K562 (cell line): ENCODE results near the gene ZNRF3. TPM values are rescaled to one million over a fixed set of nuclear protein-coding genes. Genes with fewer than 3 reads are reported as not detected.
A peak's percentile ranks its signal among the peaks of the same experiment; 100 is the strongest.

Experiments used
- ATAC-seq: fragments of 200-7000 bp; cut with Tn5 transposase; 3 replicates; pipeline ENCODE4 v1.9.1; 2020; ENCODE audit warnings: moderate library complexity
- BruUV-seq: library from RNA; stranded (reverse); fragments of 400-500 nt; replicated peaks from 2 replicates; lab custom pipeline; 2021; lab: Mats Ljungman, UMichigan
- CTCF ChIA-PET: fragments of 300-600 bp; formaldehyde crosslinking; extraction: SDS; loops from one replicate; lab custom pipeline; 2021; ENCODE audit warnings: low intra/inter-chr PET ratio; lab: Yijun Ruan, JAX
- POLR2A ChIA-PET: fragments of 300-600, 350-650 bp; sonication (Branson Sonifier 250); formaldehyde crosslinking; extraction: SDS; loops from one replicate; lab custom pipeline; 2021; ENCODE audit warnings: antibody characterized with exemption, inconsistent platforms; lab: Yijun Ruan, JAX
- DNase-seq, 4 experiments: peaks; one replicate each; pipeline versions ENCODE4 v3.0.0 to v3.0.0-alpha.2; 2011 to 2018; ENCODE audit warnings: low spot score in 3 of 4, mixed read lengths in 3 of 4; ENCODE audit errors: extremely low read depth in 1 of 4
- FAIRE-seq: peaks from 2 replicates; lab custom pipeline; 2011; peaks lifted over from hg19 to GRCh38; lab: Jason Lieb, UNC
- H2AFZ ChIP-seq: 2 replicates; pipeline ENCODE4 v1.6.0; 2011; ENCODE audit warnings: low read depth, low read length, control low read depth, inconsistent platforms
- H3K27ac ChIP-seq: fragments of 200-600 bp; 3 replicates; pipeline ENCODE4 v1.8.0; 2011; ENCODE audit warnings: low read depth, mild to moderate bottlenecking, control low read depth, inconsistent platforms, low read length, moderate library complexity, mixed read lengths; ENCODE audit errors: extremely low read depth
- H3K27me3 ChIP-seq, 2 experiments: fragments of 300-600 bp in 1 of 2; 2 replicates in 1 of 2; 3 replicates in 1 of 2; pipeline versions ENCODE4 v1.6.0 to v1.8.0; 2011; ENCODE audit warnings: inconsistent platforms in 2 of 2, low read length in 2 of 2, mild to moderate bottlenecking in 1 of 2, mixed read lengths in 1 of 2, moderate library complexity in 1 of 2; ENCODE audit not compliant: control insufficient read depth in 2 of 2, insufficient read depth in 2 of 2
- H3K36me3 ChIP-seq: fragments of 300-600 bp; 3 replicates; pipeline ENCODE4 v1.8.0; 2011; ENCODE audit warnings: mild to moderate bottlenecking, low read length, inconsistent platforms; ENCODE audit not compliant: control insufficient read depth, insufficient read depth
- H3K4me1 ChIP-seq, 2 experiments: fragments of 200-600 bp in 1 of 2; replicated peaks in 1 of 2; 2 replicates in 1 of 2; 3 replicates in 1 of 2; pipeline versions ENCODE4 v1.5.1 to v1.8.0; 2011; ENCODE audit warnings: inconsistent platforms in 2 of 2, low read length in 2 of 2, mild to moderate bottlenecking in 1 of 2, mixed read lengths in 1 of 2, moderate library complexity in 1 of 2; ENCODE audit not compliant: control insufficient read depth in 2 of 2, insufficient read depth in 2 of 2
- H3K4me2 ChIP-seq: 2 replicates; pipeline ENCODE4 v1.6.1; 2011; ENCODE audit warnings: low read length, control low read depth, inconsistent platforms, mixed read lengths; ENCODE audit not compliant: insufficient read depth
- H3K4me3 ChIP-seq: fragments of 200-600 bp; sonication (generic), shearing (Covaris generic); 2 replicates; pipeline ENCODE4 v1.5.1; 2016; ENCODE audit warnings: control low read depth, inconsistent platforms
- H3K79me2 ChIP-seq: fragments of 200-600 bp; 3 replicates; pipeline ENCODE4 v1.8.0; 2011; ENCODE audit warnings: low read length, inconsistent platforms; ENCODE audit not compliant: control insufficient read depth, insufficient read depth
- H3K9ac ChIP-seq, 2 experiments: 2 replicates each; pipeline versions ENCODE4 v1.6.0 to v1.6.1; 2011; ENCODE audit warnings: low read depth in 2 of 2, low read length in 2 of 2, control low read depth in 1 of 2, inconsistent platforms in 1 of 2, mild to moderate bottlenecking in 1 of 2, mixed read lengths in 1 of 2; ENCODE audit not compliant: insufficient read depth in 1 of 2
- H3K9me1 ChIP-seq: one replicate; pipeline ENCODE4 v1.6.0; 2011; ENCODE audit warnings: inconsistent platforms, mild to moderate bottlenecking, low read length, moderate library complexity; ENCODE audit not compliant: control insufficient read depth, insufficient read depth
- H3K9me3 ChIP-seq: replicated peaks from 2 replicates; pipeline ENCODE4 v1.5.1; 2011; ENCODE audit warnings: low read depth, low read length, inconsistent platforms; ENCODE audit not compliant: control insufficient read depth, insufficient read depth
- H4K20me1 ChIP-seq: replicated peaks from 2 replicates; pipeline ENCODE4 v1.6.1; 2011; ENCODE audit warnings: low read length, inconsistent platforms, mixed read lengths; ENCODE audit not compliant: control insufficient read depth, insufficient read depth
- CCNT2 ChIP-seq: IDR thresholded peaks from 2 replicates; pipeline ENCODE4 v1.6.1; 2011; ENCODE audit warnings: borderline replicate concordance, low read depth, mild to moderate bottlenecking, moderate library complexity, mixed read lengths, low read length; ENCODE audit not compliant: insufficient read length; ENCODE audit errors: extremely low read depth
- HCFC1 ChIP-seq: IDR thresholded peaks from 2 replicates; pipeline ENCODE4 v1.6.1; 2012; ENCODE audit warnings: low read depth, low read length, improper control_type of control experiment
- HDAC1 ChIP-seq, 2 experiments: fragments of 450-650 bp; IDR thresholded peaks; 2 replicates each; pipeline ENCODE4 v1.6.1; 2016 to 2017; ENCODE audit warnings: inconsistent platforms in 1 of 2, mild to moderate bottlenecking in 1 of 2, moderate library complexity in 1 of 2
- MTF1 ChIP-seq: fragments of 250-450 bp; sonication (Bioruptor Pico); IDR thresholded peaks from 2 replicates; pipeline ENCODE4 v1.9.0; 2021; ENCODE audit warnings: moderate library complexity, mild to moderate bottlenecking, inconsistent platforms, borderline replicate concordance
- NR4A1 ChIP-seq, 2 experiments: fragments of 250-450 bp in 1 of 2; fragments of 450-650 bp in 1 of 2; sonication (Bioruptor Pico) in 1 of 2; IDR thresholded peaks; 2 replicates each; pipeline versions ENCODE4 v1.4.0 to v1.6.1; 2016 to 2020; ENCODE audit warnings: mild to moderate bottlenecking in 2 of 2, missing compliant biosample characterization in 1 of 2, missing genetic modification characterization in 1 of 2, moderate library complexity in 1 of 2
- POLR2G ChIP-seq: fragments of 200-400 bp; formaldehyde crosslinking; IDR thresholded peaks from 2 replicates; pipeline ENCODE4 v1.6.1; 2017; ENCODE audit warnings: low read depth, mild to moderate bottlenecking, antibody characterized with exemption, low read length, moderate library complexity
- RBFOX2 ChIP-seq: fragments of 200-400 bp; formaldehyde crosslinking; IDR thresholded peaks from 2 replicates; pipeline ENCODE4 v1.6.1; 2017; ENCODE audit warnings: low read depth, mild to moderate bottlenecking, low read length, moderate library complexity
- XRCC3 ChIP-seq: fragments of 450-650 bp; IDR thresholded peaks from 2 replicates; pipeline ENCODE4 v1.6.1; 2017; ENCODE audit warnings: mild to moderate bottlenecking, moderate library complexity
- YY1 ChIP-seq, 3 experiments: IDR thresholded peaks; 2 replicates each; pipeline ENCODE4 v1.6.1; 2011; ENCODE audit warnings: low read length in 2 of 3, mild to moderate bottlenecking in 2 of 3, moderate library complexity in 2 of 3, borderline replicate concordance in 1 of 3, control low read depth in 1 of 3, low read depth in 1 of 3; ENCODE audit not compliant: insufficient read depth in 3 of 3, insufficient replicate concordance in 2 of 3, control insufficient read depth in 1 of 3, insufficient read length in 1 of 3; ENCODE audit errors: extremely low read depth in 1 of 3
- ZBTB7A ChIP-seq: IDR thresholded peaks from 2 replicates; pipeline ENCODE4 v1.6.1; 2011; ENCODE audit warnings: low read depth, mild to moderate bottlenecking, low read length, moderate library complexity, borderline replicate concordance; ENCODE audit not compliant: control insufficient read depth
- ZFX ChIP-seq: sonication (generic); formaldehyde crosslinking; IDR thresholded peaks from 2 replicates; pipeline ENCODE4 v1.8.0; 2022; ENCODE audit warnings: mild to moderate bottlenecking, missing genetic modification reagents, moderate library complexity
- WGBS: fragments of 100-300 bp; shearing (Covaris generic); methylation state at CpG from one replicate; pipeline ENCODE4 v1.1.6; 2016; ENCODE audit warnings: low coverage, mixed read lengths; ENCODE audit not compliant: insufficient coverage; ENCODE audit errors: missing lambda C conversion rate; 5-methylcytosine and 5-hydroxymethylcytosine counted together
- in situ Hi-C: fragments of 300-500 bp; cut with MboI; formaldehyde crosslinking; loops from 4 replicates; pipeline ENCODE4 v1.15.0; 2018; ENCODE audit warnings: inconsistent platforms, mixed read lengths
- intact Hi-C: fragments of 100-400 bp; cut with micrococcal nuclease; formaldehyde crosslinking; loops from 2 replicates; pipeline ENCODE4 v1.14.2; 2022
- polyA plus RNA-seq, 8 experiments: library from polyadenylated mRNA; depleted of rRNA in 4 of 8; stranded (reverse) in 5 of 8; unstranded in 3 of 8; fragments of >200 nt; fragmentation: Nextera tagmentation in 2 of 8; fragmentation: Illumina TruSeq in 1 of 8; extraction: Ambion mirVana in 2 of 8; extraction: Trizol in 1 of 8; gene quantifications; 2 replicates each; pipeline versions ENCODE4 v1.2.1 to v1.2.3, GENCODE V29; 2011 to 2014; ENCODE audit warnings: inconsistent platforms in 1 of 8, missing spikeins in 1 of 8
- total RNA-seq, 7 experiments: library from RNA; depleted of rRNA in 6 of 7; stranded (reverse); fragments of >200 nt in 6 of 7; fragmentation: Illumina TruSeq in 2 of 7; extraction: Trizol in 2 of 7; gene quantifications; 2 replicates each; pipeline versions ENCODE4 v1.2.1 to v1.2.3, GENCODE V29; 2011 to 2021; ENCODE audit warnings: low replicate concordance in 1 of 7
- TF ChIP-seq, protein P1 (sequence below): fragments of 450-650 bp; formaldehyde crosslinking; IDR thresholded peaks from 2 replicates; pipeline ENCODE4 v1.4.0; 2020; ENCODE audit warnings: mild to moderate bottlenecking, mixed read lengths
- TF ChIP-seq, protein P2 (sequence below): fragments of 200-400 bp; formaldehyde crosslinking; IDR thresholded peaks from 2 replicates; pipeline ENCODE4 v1.6.1; 2017; ENCODE audit warnings: mild to moderate bottlenecking, low read depth, low read length, moderate library complexity
- TF ChIP-seq, protein P3 (sequence below): fragments of 200-800 bp; sonication (Bioruptor generic); IDR thresholded peaks from 2 replicates; pipeline ENCODE4 v1.6.1; 2017; ENCODE audit warnings: missing genetic modification characterization, missing compliant biosample characterization

The ZNRF3 gene
- total and polyA plus RNA-seq, 9 of the 15 experiments (the other 6 are each of a cell fraction or from before 2014, with no cell fraction given), result 0.41 to 5.9 (median 1.7) TPM

DNA sequence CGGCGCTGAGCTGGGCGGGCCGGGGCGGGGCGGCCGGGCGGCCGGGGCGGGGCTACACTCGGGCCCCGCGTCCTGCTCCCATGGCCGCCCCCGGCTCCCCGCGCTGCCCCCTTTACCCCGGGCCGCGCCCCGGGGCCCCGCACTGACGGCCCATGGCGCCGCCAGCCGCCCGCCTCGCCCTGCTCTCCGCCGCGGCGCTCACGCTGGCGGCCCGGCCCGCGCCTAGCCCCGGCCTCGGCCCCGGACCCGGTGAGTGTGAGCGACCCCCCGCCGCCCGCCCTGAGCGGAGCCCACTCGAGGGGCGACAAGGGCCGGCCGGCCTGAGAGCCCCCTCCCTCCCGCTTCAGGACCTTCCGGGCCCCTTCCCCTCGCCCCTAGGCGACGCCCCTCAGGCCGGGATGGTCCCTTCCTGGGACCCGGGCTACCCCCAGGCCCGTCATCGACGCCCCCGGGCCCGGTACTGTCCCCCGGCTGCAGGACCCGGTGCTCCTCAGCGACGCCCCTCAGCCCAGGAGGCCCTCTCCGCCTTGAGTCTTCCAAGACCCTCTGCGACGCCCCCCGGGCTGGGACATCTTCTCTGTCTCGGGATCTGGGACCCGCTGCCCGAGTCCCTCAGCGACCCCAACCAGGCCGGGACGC is 189.7 kb downstream of the ZNRF3 start, which contains the start of gene KREMEN1:
Gene KREMEN1 (plus strand): TSS at position 57 of the 639 bp plus-strand sequence. CDS start 96 bp downstream, at position 153.
- H3K4me2 ChIP-seq, result peak within 1 kb of the TSS; percentile 57
- ChIA-PET POLR2A (interaction anchor here (0.6 to 1.3 kb wide), 3 partner anchors 19 to 164 kb away, joined by 3 read pairs; no protein-coding TSS in a partner anchor), CTCF (no interaction called here)
- peak within 1 kb of the TSS; percentile 66 for H3K27ac ChIP-seq
- peak within 1 kb of the TSS; percentile 51 for H3K4me3 ChIP-seq
- no peak for ATAC-seq
- H3K9me1 ChIP-seq, result no peaks in the 10 kb centered on the region
- no peak for DNase-seq
- intact Hi-C loops (no loop called here), in situ Hi-C loops (no loop called here)
- H3K9me3 ChIP-seq, result no peaks in the 10 kb centered on the region
- no TSS peak for BruUV-seq
- no peaks in the 10 kb centered on the region for H3K27me3 ChIP-seq
- no peaks in the 10 kb centered on the region for H4K20me1 ChIP-seq
- peak within 1 kb of the TSS; percentile 41 to 91; a peak in 3 of 4 replicates for H3K9ac ChIP-seq
- no peaks in the 10 kb centered on the region for H3K36me3 ChIP-seq
- peaks cover 4 to 34% of the 10 kb centered on the region in 2 experiments; a peak in 4 of 5 replicates for H3K4me1 ChIP-seq
- peak within 1 kb of the TSS; percentile 81 for H2AFZ ChIP-seq
- 30% methylated on average over 4 of the region's 76 CpGs for WGBS
- no peaks in the 10 kb centered on the region for H3K79me2 ChIP-seq
- no peak for FAIRE-seq
- TF ChIP-seq, protein P1, sequence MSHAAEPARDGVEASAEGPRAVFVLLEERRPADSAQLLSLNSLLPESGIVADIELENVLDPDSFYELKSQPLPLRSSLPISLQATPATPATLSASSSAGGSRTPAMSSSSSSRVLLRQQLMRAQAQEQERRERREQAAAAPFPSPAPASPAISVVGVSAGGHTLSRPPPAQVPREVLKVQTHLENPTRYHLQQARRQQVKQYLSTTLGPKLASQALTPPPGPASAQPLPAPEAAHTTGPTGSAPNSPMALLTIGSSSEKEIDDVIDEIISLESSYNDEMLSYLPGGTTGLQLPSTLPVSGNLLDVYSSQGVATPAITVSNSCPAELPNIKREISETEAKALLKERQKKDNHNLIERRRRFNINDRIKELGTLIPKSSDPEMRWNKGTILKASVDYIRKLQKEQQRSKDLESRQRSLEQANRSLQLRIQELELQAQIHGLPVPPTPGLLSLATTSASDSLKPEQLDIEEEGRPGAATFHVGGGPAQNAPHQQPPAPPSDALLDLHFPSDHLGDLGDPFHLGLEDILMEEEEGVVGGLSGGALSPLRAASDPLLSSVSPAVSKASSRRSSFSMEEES (CRISPR knock-in tag), result no peak
- no peak for TF ChIP-seq HCFC1
- TF ChIP-seq RBFOX2, result peak; percentile 41; the same call in 1 of the 2 replicates
- TF ChIP-seq, protein P2, sequence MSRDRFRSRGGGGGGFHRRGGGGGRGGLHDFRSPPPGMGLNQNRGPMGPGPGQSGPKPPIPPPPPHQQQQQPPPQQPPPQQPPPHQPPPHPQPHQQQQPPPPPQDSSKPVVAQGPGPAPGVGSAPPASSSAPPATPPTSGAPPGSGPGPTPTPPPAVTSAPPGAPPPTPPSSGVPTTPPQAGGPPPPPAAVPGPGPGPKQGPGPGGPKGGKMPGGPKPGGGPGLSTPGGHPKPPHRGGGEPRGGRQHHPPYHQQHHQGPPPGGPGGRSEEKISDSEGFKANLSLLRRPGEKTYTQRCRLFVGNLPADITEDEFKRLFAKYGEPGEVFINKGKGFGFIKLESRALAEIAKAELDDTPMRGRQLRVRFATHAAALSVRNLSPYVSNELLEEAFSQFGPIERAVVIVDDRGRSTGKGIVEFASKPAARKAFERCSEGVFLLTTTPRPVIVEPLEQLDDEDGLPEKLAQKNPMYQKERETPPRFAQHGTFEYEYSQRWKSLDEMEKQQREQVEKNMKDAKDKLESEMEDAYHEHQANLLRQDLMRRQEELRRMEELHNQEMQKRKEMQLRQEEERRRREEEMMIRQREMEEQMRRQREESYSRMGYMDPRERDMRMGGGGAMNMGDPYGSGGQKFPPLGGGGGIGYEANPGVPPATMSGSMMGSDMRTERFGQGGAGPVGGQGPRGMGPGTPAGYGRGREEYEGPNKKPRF, result no peak
- TF ChIP-seq CCNT2, result peak; percentile 9
- no peak for TF ChIP-seq XRCC3
- TF ChIP-seq MTF1, result no peak
- TF ChIP-seq, protein P3, sequence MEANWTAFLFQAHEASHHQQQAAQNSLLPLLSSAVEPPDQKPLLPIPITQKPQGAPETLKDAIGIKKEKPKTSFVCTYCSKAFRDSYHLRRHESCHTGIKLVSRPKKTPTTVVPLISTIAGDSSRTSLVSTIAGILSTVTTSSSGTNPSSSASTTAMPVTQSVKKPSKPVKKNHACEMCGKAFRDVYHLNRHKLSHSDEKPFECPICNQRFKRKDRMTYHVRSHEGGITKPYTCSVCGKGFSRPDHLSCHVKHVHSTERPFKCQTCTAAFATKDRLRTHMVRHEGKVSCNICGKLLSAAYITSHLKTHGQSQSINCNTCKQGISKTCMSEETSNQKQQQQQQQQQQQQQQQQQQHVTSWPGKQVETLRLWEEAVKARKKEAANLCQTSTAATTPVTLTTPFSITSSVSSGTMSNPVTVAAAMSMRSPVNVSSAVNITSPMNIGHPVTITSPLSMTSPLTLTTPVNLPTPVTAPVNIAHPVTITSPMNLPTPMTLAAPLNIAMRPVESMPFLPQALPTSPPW (CRISPR knock-in tag), result peak; percentile 2; the same call in 1 of the 2 replicates
- TF ChIP-seq HDAC1 (IDR thresholded peaks at IDR 0.05), result no peak
- no peak for TF ChIP-seq NR4A1 (CRISPR knock-in tag; IDR thresholded peaks at IDR 0.05)
- TF ChIP-seq NR4A1 (tag; IDR thresholded peaks at IDR 0.05), result no peak
- TF ChIP-seq POLR2G, result peak; percentile 53
- peak; percentile 45; the same call in 1 of the 2 replicates for TF ChIP-seq ZBTB7A
- peak in 1 of 3 experiments; percentile 49 for TF ChIP-seq YY1 (IDR thresholded peaks at IDR 0.05; ENCODE audit: borderline replicate concordance in 1 of 3, control insufficient read depth in 1 of 3, extremely low read depth in 1 of 3, insufficient read depth in 3 of 3, insufficient read length in 1 of 3, insufficient replicate concordance in 2 of 3, low read depth in 1 of 3, low read length in 2 of 3)
- TF ChIP-seq ZFX, result peak; percentile 20; the same call in 1 of the 2 replicates
